ENCODE data around the gene ELL2. TPM values are rescaled to one million over a fixed set of nuclear protein-coding genes. Genes with fewer than 3 reads are reported as not detected.

ELL2 gene
- total and polyA plus RNA-seq, 2 of the 13 experiments (the other 11 are each of a cell fraction or from before 2014, with no cell fraction given), result 78.9 to 97.1 TPM

GRCh38 chr5:95880081-95880926, 81.3 kb downstream of the ELL2 start:
- BruUV-seq (replicated peaks), result no TSS peak
- 43% methylated on average over 5 of the region's 5 CpGs for WGBS (ENCODE audit: low lambda C conversion rate)
- peak overlapping the region; percentile 96 for H3K27ac ChIP-seq (ENCODE audit: extremely low read length, insufficient read depth, low read length)
- TF ChIP-seq RCOR2 (CRISPR knock-in tag; IDR thresholded peaks at IDR 0.05), result no peak
- TF ChIP-seq ZNF720 (CRISPR knock-in tag; IDR thresholded peaks at IDR 0.05), result no peak
- TF ChIP-seq ZNF160 (CRISPR knock-in tag; IDR thresholded peaks at IDR 0.05), result no peak
- no peak for TF ChIP-seq SMYD3 (CRISPR knock-in tag; IDR thresholded peaks at IDR 0.05)
- TF ChIP-seq SPEN (CRISPR knock-in tag; IDR thresholded peaks at IDR 0.05; ENCODE audit: low read depth), result no peak
- TF ChIP-seq, protein P1, sequence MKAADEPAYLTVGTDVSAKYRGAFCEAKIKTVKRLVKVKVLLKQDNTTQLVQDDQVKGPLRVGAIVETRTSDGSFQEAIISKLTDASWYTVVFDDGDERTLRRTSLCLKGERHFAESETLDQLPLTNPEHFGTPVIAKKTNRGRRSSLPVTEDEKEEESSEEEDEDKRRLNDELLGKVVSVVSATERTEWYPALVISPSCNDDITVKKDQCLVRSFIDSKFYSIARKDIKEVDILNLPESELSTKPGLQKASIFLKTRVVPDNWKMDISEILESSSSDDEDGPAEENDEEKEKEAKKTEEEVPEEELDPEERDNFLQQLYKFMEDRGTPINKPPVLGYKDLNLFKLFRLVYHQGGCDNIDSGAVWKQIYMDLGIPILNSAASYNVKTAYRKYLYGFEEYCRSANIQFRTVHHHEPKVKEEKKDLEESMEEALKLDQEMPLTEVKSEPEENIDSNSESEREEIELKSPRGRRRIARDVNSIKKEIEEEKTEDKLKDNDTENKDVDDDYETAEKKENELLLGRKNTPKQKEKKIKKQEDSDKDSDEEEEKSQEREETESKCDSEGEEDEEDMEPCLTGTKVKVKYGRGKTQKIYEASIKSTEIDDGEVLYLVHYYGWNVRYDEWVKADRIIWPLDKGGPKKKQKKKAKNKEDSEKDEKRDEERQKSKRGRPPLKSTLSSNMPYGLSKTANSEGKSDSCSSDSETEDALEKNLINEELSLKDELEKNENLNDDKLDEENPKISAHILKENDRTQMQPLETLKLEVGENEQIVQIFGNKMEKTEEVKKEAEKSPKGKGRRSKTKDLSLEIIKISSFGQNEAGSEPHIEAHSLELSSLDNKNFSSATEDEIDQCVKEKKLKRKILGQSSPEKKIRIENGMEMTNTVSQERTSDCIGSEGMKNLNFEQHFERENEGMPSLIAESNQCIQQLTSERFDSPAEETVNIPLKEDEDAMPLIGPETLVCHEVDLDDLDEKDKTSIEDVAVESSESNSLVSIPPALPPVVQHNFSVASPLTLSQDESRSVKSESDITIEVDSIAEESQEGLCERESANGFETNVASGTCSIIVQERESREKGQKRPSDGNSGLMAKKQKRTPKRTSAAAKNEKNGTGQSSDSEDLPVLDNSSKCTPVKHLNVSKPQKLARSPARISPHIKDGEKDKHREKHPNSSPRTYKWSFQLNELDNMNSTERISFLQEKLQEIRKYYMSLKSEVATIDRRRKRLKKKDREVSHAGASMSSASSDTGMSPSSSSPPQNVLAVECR (CRISPR knock-in tag; IDR thresholded peaks at IDR 0.05; ENCODE audit: borderline replicate concordance), result no peak
- TF ChIP-seq ARNT2 (CRISPR knock-in tag; IDR thresholded peaks at IDR 0.05; ENCODE audit: low read depth), result no peak
- TF ChIP-seq ZNF816 (CRISPR knock-in tag; IDR thresholded peaks at IDR 0.05; ENCODE audit: borderline replicate concordance), result no peak
- no peak for TF ChIP-seq PRPF4 (IDR thresholded peaks at IDR 0.05; ENCODE audit: low read depth, low read length, poor library complexity, severe bottlenecking)
- TF ChIP-seq HNRNPK (IDR thresholded peaks at IDR 0.05; ENCODE audit: low read depth, low read length, poor library complexity, severe bottlenecking), result peak; percentile 11
- TF ChIP-seq EEA1 (CRISPR knock-in tag; IDR thresholded peaks at IDR 0.05; ENCODE audit: borderline replicate concordance), result no peak
- TF ChIP-seq ZNF770 (CRISPR knock-in tag; IDR thresholded peaks at IDR 0.05), result no peak
- TF ChIP-seq, protein P2, sequence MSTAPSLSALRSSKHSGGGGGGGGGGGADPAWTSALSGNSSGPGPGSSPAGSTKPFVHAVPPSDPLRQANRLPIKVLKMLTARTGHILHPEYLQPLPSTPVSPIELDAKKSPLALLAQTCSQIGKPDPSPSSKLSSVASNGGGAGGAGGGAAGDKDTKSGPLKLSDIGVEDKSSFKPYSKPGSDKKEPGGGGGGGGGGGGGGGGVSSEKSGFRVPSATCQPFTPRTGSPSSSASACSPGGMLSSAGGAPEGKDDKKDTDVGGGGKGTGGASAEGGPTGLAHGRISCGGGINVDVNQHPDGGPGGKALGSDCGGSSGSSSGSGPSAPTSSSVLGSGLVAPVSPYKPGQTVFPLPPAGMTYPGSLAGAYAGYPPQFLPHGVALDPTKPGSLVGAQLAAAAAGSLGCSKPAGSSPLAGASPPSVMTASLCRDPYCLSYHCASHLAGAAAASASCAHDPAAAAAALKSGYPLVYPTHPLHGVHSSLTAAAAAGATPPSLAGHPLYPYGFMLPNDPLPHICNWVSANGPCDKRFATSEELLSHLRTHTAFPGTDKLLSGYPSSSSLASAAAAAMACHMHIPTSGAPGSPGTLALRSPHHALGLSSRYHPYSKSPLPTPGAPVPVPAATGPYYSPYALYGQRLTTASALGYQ (CRISPR knock-in tag; IDR thresholded peaks at IDR 0.05), result no peak
- no peak for TF ChIP-seq POLR2AphosphoS2 (IDR thresholded peaks at IDR 0.05; ENCODE audit: low read depth, low read length)
- TF ChIP-seq RARA (CRISPR knock-in tag; IDR thresholded peaks at IDR 0.05), result no peak
- TF ChIP-seq ZC3H4 (CRISPR knock-in tag; IDR thresholded peaks at IDR 0.05; ENCODE audit: borderline replicate concordance), result no peak

More at GRCh38 chr5:95880081-95880926, 81.3 kb downstream of the ELL2 start:
- Histone ChIP-seq H3K4me2 (ENCODE audit: low read depth, low read length) (peak overlapping the region; percentile 92), H3K36me3 (replicated peaks in 1 of 2; ENCODE audit: control insufficient read depth in 1 of 2, insufficient read depth in 2 of 2, low read length in 2 of 2) (peaks cover 0 to 1% of the 10 kb centered on the region in 2 experiments; a peak in 2 of 5 replicates), H2AFZ (ENCODE audit: low read length) (no peak overlapping the region), H4K20me1 (ENCODE audit: insufficient read depth, low read length) (no peaks in the 10 kb centered on the region), H3K79me2 (ENCODE audit: insufficient read depth, low read length) (no peaks in the 10 kb centered on the region), H3K9ac (ENCODE audit: insufficient read depth, low read depth, low read length) (peak overlapping the region; percentile 78), H3K4me3 (replicated peaks in 1 of 3; ENCODE audit: insufficient read depth in 1 of 3, low read depth in 2 of 3, low read length in 3 of 3) (peak overlapping the region in 1 of 3 experiments; percentile 60; a peak in 1 of 6 replicates), H3K27me3 (ENCODE audit: control insufficient read depth in 1 of 2, insufficient read depth in 2 of 2, low read length in 2 of 2) (no peaks in the 10 kb centered on the region), H3K9me3 (ENCODE audit: low read length) (no peaks in the 10 kb centered on the region), H3K4me1 (ENCODE audit: insufficient read depth, low read length) (peaks cover 91% of the 10 kb centered on the region)
- intact Hi-C loops (cut with micrococcal nuclease; ENCODE audit: unreplicated experiment), result no loop called here
- no peak for DNase-seq (ENCODE audit: low spot score)
- in situ Hi-C loops (cut with HindIII; ENCODE audit: extremely low pct_ligation_motif_present, low pct_unique_long_range_greater_than_20kb), result no loop called here
- no peak for ATAC-seq
- ChIA-PET POLR2A (interaction anchor here (0.9 to 4.9 kb wide), 6 partner anchors 8 to 107 kb away, joined by 3 to 128 read pairs (median 24); no protein-coding TSS in a partner anchor), CTCF (ENCODE audit: low intra/inter-chr PET ratio, low total read pairs) (no interaction called here)
- FAIRE-seq, result peak; percentile 62

Measured in HepG2 (cell line).